GM19043 (cell line): ENCODE measurements around the gene SLC25A47.
"Not testable (repeated sequence)": the region's sequence is repeated elsewhere in the genome, so short reads cannot be mapped to it uniquely, and the experiment has no call there.

Experiments used
- ATAC-seq: cut with Tn5 transposase; IDR thresholded peaks from one replicate; pipeline ENCODE4 v1.9.1; 2021; ENCODE audit warnings: low read depth; ENCODE audit not compliant: unreplicated experiment

Gene SLC25A47

DNA sequence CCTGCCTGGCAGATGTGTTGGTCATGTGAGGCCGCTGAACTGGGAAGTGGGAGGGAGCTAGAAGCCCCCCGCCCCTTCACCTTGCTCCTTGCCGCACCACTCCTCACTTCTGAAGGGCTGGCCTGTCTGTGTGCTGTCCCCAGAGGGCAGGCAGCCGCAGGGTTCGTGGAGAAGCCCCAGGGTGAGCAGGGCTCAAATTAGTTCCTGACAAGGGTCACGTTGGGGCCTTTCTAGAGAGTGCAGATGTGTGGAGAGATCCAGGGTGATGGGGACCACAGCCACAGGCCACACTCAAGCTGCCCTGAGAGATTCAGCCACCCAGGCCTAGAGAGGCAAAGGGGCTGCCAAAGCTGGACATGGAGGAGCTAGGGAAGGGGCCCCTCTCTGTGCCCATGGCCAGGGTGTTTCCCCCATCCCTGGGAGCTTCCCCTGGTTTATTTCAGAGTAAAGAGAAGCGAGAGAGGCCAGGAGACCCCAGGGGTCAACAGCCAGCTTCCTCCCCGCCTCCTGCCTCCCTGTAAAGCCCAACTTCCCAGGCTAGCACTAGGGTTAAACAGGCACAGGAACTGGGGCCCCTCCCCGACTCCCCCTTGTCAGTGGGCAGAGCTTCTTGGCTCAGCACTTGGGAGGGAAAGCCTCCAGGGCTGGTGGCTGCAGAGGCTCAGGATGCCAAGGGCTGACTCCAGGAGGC is 33.1 kb upstream of the SLC25A47 start:
- no peak for ATAC-seq

DNA sequence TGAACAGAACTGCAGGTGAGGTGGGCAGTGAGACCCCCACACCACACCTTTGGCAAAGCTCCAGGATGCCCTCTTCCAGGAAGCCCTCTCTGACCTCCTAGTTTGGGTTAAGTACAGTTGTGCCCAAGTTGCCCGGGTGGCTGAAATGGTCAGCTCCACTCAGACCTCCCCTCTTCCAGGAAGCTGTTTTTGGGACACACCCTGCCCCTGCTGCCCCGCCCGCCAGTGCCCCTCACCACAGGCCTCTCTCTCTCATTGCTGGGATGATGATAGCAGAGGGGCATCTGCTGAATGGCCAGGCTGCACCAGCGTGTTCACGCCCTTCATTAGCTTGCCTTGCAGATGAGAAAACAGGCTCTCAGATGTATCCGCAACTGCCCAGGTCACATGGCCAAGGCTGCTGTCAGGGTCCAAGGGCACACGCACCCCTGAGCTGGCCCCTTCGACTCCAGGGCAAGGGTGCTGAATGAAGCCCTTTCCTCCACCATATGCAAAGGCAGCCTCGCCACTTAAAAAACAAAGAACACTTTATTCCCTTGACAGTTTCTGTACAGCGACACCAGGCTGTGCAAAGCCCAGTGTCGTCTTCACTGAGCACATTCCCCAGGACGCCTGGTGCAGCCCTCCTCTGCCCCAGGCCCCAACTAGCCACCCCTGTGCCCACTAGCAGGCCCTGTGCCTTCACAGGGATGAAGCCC is 32.4 kb upstream of the SLC25A47 start:
- no peak for ATAC-seq

DNA sequence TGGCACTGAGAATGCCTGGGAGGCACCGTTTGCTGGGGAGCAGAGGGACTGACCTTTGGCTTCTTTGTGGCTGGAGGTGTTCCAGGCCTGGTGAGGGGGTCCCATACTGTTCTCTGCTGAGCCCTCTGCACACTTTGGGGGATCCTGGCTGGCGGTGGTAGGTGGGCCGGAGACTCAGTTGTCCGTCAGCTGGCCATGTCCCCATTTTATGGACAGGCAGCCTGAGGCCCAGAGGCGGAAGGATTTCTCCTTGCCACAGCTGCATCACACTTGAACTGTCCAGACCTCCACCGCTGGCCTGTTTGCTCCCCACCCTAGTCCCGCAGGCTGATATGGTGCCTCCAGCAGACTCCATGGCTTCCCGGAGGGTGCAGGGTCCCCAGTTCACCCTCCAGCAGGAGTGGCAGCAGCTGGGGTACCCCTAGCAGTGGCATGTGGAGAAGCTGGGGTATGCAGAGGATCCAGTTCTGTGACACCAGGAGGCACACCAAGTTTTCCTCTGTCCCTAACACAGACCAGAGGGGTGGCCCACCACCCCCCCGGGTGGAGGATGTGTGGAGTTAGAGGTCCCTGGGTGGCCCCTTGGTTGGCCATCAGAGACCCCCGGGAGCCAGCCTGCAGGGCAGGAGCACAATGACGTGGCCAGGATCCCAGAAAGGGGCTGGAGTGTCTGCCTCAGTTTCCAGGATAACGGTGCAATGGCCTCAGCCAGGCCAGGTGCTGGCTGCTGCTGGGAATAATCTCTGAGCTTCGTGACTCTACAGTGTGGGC is 31.6 kb upstream of the SLC25A47 start:
- no peak for ATAC-seq

DNA sequence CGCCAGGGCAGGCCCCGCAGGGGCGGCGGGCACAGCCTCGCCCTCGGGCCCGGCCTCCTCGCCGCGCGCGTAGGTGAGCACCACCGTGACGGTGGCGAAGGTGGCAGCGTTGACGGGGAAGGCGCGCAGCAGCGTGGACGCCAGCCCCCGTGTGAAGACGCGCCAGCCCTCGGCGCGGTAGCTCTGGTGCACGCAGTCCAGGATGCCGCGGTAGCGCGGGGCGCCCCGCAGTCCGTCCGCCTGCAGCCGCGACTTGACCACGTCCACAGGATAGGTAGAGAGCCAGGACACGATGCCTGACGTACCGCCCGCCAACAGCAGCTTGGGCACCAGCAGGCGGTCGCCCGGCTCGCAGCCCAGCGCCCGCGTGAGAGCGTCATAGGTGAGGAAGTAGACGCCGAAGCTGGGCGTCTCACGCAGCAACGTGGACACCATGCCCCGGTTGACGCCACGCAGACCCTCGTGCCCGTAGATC is 30.8 kb upstream of the SLC25A47 start:
- no peak for ATAC-seq

DNA sequence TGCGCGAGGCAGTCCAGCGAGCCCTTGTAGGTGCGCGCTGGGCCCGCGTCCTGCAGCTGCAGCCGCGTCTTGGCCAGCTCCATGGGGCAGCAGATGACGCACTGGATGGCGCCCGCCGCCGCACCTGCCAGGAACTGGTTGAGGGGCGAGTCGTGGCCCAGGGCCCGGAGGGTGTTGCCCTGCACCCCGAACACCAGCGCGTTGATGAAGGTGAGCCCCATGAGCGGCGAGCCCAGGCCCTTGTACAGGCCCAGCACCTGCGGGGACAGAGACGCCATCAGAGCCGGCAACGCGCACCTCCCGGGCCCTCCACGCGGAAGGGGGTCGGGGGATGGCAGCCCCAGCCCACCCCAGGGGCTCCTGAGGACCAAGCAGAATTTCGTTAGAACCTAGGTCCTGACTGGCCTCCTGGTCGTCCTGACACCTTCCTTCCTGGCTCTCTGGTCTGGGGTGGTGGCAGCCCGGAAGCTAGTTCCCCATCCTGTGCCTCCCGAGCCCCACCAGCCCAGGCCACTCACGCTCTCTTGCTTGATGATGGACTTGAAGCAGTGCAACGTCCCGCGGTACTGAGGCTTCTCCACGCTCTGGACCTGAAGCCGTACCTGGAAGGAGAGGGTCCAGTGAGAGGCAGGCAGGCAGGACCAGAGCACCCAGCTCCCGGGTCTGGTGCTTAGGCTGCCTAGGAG is 30.2 kb upstream of the SLC25A47 start:
- ATAC-seq: no peak

DNA sequence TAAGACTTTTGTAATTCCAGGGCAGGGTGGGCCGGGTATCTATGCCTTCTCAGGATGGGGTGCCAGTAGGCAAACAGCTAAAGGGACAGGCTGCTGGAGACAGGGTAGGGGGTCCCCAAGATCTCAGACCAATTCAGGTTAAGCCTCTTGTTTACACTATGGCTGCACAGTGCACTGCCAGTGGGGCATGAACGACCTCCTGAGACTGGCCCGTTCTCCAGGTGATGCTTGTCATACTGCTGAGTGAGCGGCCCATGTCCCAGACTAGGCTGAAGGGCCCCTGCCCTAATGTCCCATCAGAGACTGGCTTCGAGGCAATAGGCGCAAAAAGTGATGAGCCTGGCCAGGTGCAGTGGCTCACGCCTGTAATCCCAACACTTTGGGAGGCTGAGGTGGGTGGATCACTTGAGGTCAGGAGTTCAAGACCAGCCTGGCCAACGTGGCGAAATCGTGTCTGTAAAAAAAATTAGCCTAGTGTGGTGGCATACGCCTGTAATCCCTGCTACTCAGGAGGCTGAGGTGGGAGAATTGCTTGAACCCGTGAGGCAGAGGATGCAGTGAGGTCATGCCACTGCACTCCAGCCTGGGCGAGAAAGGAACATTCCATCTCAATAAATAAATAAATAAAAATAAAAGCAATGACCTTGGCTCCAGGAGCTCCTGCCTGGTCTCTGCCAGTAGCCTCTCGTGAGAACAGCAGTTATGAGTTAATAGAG is 29.5 kb upstream of the SLC25A47 start:
- no peak for ATAC-seq

DNA sequence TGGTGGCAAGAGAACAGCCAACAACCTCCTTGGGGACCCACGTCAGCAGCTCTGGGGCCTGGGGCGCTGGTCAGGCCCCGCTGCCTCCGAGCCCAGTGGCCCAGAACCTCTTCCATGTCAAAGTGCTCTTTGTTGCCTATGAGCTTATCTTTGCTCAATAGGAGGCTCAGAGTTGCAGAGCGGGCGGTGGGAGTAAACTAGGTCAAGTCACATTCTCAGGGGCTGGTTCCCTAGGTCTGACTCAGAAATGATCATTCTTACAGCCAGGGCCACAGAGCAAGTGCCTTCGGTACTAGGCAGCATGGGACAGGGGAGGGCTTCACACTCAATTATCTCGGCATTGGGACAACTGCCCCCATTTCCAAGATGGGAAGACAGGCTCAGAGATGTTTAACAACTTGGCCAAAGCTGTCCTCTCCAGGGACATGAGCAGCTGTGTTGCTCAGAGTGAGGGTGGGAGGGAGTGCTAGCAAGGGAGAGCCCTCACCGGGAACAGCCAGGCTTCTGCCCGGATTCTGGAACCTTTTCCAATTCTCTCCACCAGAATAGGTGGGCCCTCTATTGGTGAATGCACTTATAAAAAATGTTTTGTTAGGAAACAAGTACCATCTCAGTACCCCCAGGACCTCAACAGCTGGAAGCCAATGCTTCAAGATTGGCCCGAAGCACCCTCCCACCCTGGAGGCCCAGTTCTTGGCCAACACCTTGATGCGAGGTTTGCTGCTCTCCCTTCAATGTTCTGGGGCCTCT is 28.8 kb upstream of the SLC25A47 start:
- no peak for ATAC-seq

DNA sequence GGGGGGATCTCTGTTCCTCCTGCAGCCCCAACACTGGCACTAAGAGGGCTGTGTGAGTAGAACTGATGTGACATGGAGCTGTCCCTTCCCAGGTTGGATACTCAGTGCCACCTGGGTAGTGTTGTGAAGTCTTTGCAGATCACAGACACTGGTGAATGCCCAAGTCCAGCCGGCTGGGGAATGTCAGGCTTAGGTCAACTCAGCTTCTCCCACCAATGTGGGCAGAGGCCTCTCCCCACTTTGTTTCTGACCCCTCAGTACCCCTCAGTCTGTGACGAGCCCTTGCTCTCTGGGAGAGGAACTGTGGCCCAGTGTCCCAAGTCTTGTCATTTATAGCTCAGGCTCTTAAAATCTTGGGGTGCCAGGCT is 28.2 kb upstream of the SLC25A47 start:
- no peak for ATAC-seq

DNA sequence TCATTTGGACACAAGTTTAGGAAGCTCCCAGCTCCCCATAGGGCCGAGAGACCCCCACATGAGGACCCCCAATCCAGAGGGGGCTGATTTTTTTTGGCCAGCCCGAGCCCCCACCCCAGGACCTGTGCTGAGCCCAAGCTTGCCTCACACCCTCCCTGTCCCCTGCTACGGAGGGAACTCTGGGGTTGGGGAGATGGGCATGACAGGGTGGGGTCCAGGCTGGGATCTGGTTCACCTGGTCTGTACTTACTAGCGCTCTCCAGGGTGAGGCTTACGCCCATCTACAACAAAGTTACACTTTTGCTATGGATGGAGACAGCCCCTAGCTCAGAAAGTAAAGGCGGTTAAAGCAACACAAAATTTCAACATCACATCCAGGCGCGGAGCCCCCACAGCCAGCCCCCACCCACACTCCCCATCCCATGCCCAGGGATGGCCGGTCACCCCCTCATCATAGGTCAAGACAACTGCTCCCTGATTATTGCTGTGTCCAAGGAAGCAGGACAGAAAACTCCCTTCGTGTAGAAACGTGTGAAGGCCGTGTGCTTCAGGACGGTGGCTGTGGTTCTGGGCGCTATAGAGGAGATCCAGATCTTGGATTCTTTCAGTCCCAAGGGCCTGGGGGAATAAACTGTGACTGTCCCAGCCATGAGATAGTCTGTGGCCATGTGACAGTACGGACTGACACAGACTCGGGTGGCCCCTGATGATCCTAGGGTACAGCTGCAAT is 27.6 kb upstream of the SLC25A47 start:
- ATAC-seq: no peak

DNA sequence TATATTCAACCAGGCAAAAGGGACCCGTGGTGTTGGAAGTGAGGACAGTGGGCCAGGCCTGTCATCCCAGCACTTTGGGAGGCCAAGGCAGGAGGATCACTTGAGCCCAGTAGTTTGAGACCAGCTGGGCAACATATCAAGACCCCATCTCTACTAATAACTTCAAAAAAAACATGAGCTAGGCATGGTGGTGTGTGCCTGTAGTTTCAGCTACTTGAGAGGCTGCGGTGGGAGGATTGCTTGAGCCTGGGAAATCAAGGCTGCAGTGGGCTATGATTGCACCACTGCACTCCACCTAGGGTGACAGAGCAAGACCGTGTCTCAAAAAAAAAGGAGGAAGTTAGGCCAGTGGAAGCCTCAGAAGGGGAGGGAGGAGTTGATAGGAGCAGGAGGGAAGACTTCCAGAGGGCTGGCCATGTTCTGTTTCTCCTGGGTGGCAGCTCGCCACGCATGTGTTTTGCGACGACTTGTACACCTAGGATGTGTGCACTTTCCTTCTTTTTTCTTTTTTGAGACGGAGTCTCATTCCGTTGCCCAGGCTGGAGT is 27.0 kb upstream of the SLC25A47 start:
- ATAC-seq: no peak

DNA sequence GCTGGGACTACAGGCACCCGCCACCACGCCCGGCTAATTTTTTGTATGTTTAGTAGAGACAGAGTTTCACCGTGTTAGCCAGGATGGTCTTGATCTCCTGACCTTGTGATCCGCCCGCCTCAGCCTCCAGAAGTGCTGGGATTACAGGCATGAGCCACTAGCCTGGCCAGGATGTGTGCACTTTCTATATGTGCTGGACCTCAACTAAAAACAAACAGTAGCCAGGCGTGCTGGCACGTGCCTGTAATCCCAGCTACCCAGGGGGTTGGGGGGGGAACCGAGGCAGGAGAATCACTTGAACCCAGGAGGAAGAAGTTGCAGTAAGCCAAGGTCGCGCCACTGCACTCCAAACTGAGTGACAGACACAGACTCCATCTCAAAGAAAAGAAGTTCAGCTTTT is 26.4 kb upstream of the SLC25A47 start:
- not testable (repeated sequence) for ATAC-seq

DNA sequence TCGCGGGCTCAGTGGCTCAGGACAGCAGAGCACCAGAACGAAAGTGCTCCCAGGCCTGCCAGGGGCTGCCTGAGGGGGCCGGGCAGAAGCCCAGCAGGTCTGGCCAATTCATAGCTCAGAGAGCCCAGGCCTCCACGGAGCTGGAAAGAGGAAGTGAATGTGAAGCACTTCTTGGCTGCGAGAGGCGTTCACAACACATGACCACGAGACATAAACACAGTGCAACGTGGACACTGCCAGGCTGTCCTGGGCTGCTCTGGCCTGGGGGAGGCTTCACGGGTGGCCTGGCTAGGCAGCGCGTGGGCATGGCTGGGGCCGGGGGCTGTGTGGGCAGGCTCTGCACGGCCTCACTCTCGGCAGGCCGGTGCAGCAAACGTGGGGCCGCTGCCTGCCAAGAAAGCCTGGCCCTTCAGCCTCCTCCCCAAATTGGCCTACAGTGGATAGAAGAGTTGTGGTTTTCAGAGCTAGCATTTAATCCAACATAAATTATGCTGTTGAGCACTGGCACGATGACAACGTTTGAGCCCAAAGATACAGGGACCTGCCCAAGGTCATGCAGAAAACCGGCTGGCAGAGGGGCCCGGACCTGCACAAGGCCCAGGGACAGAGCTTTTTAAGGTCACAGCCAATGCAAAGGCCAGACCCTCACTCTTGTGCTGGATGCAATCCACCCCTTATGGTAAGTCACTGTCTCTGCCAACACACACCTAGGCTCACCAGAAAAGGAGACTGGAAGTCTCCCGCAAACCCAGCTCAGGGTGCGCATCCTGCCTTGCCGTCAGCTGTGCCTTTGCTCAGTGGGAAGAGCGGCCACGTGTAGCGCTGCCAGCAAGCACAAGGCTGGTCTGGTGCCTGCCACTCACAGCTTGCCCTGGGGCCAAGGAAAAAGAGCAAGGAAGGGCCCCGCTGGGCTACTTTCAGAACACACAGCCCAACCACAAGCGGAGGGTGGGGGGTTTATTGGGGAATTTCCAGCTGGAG is 25.5 kb upstream of the SLC25A47 start:
- peak; percentile 89 for ATAC-seq

DNA sequence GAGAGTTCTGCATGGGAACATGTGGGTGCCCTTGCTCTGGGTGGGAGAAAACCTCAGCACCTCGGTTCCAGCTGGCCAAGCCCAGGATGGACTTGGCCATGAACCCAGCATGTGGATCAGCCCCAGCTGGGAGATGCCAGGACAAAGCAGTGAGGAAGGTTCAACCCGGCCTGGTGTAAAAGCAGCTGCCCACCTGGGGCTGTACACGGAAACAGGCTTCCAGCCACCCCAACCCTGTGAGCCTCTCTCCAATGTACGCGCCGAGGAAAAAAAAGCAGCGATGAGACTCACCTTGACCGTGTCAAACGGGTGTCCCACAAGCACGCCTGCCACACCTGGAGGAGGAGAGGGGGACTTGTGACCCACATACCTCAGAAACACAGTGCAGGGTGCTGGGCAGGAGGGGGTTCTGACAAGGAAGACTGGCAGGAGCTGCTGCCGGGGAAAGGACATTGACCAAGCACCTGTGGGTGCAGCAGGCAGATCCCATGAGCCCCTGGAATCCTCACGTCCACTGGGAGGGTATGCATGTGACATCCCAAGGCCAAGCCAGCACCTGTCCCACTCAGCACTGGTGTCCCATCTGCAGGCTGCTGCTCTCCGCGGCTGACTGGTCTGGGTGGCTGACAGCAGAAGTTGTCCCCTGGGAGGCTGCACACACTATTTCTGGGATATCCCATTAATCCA is 24.4 kb upstream of the SLC25A47 start:
- ATAC-seq: no peak

DNA sequence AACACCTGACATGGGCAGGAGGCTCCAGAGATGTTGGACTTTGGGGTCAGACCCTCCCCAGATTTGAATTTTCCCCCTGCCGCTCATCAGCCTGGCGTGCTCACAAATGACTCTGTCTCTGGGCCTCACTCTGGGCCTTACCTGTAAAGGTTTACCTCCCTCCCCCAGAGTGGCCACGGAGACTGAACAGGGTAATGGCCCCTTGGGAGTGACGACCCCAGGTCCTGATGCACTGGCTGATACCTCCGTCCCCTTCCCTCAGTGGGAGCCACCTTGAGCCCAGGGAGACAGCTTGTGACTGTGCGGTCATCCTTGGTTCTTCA is 23.9 kb upstream of the SLC25A47 start:
- no peak for ATAC-seq

DNA sequence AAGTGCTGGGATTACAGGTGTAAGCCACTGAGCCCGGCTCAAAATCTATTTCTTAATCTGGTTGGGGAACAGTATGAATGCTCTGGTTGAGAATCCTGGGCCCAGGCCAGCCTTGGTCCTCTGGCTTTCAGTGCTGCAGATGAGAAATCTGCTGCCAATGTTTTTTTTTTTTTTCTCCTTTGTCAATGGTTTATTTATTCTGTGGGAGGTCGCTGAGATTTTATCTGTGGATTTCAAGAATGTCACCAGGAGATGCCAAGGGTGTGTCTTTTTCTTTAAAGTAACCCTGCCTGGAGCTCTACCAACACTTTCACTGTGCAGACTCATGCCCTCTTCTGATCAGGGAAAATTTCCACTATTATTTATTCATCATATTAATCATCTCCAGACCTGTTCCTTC is 20.5 kb upstream of the SLC25A47 start:
- ATAC-seq: no peak

DNA sequence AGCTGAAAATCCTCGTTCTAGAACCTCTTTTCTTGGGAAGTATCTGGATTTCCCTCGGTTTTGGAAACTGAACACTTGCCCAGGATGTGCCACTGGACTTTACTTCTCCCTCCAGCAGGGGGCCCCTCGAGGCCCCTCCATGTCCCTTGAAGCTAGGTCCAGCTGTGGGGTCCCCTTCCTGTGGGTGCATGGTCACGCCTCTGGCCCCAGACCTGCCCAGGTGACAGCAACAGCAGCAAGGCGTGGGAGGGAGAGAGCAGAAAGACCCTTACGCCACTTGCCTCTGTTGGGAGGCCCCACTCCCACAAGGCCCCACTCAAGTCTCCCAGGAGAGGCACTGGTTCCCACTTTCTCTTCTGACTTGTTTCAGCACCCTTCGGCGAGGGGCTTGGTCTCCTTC is 20.0 kb upstream of the SLC25A47 start:
- ATAC-seq: no peak

DNA sequence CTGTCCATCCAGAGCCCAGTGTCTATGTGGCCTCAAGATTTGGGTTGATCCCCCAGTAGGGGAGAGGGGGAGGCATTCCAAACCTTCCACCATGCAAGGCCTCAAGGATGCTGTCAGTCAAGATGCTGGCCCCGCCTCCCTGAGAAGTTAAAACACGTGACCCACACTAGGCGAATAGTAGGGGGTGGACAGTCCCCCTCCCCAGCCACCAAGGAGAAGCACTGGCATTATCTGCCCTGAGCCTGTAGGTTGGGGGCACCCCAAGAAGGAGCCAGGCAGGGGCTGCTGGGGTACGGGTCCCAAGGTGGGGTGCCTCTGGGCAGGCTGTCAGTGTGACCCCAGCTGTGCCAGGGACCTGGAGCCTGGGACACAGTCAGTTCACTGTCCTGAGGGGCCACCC is 19.2 kb upstream of the SLC25A47 start:
- ATAC-seq: no peak
